ENCODE measurements around the gene TMED9. TPM values are rescaled to one million over a fixed set of nuclear protein-coding genes. Genes with fewer than 3 reads are reported as not detected.

Gene TMED9
- total RNA-seq, 3 donors from 2014 or later (not counting 1 experiment from before 2014, with no cell fraction given) = 91.2 to 114 (median 94.4) TPM

GRCh38 chr5:177588413-177588909, 3.5 kb upstream of the TMED9 start:
- no peak for ATAC-seq
- no peaks in the 10 kb centered on the region for H3K9me3 ChIP-seq (ENCODE audit: control insufficient read depth, insufficient read depth, low read length)
- H3K27ac ChIP-seq (ENCODE audit: low read length) = no peak overlapping the region
- H3K4me3 ChIP-seq (ENCODE audit: low read length) = no peak overlapping the region
- Mint-ChIP-seq H3K27ac (no peak overlapping the region), H3K27me3 (ENCODE audit: low read depth in 2 of 2) (peaks cover 13 to 25% of the 10 kb centered on the region in 2 donors), H3K4me1 (peaks cover 18 to 21% of the 10 kb centered on the region in 2 donors), H3K9me3 (no peaks in the 10 kb centered on the region), H3K4me3 (no peak overlapping the region), H3K36me3 (no peaks in the 10 kb centered on the region)
- peaks cover 15% of the 10 kb centered on the region for H3K4me1 ChIP-seq (ENCODE audit: control insufficient read depth, insufficient read depth, low read length)
- no peaks in the 10 kb centered on the region for H3K27me3 ChIP-seq (ENCODE audit: control insufficient read depth, insufficient read depth, low read length)
- WGBS (ENCODE audit: insufficient coverage) = 64% methylated on average over 11 of the region's 13 CpGs
- intact Hi-C loops (cut with micrococcal nuclease) = no loop called here
- no peak for DNase-seq
- TF ChIP-seq CTCF (IDR thresholded peaks at IDR 0.05) = no peak
- H3K36me3 ChIP-seq (ENCODE audit: control insufficient read depth, insufficient read depth, low read length) = peaks cover 2% of the 10 kb centered on the region

- no peaks in the 10 kb centered on the region for H3K27me3 ChIP-seq (ENCODE audit: control insufficient read depth, insufficient read depth, low read length)
- no peaks in the 10 kb centered on the region for H3K9me3 ChIP-seq (ENCODE audit: control insufficient read depth, insufficient read depth, low read length)
- intact Hi-C loops (cut with micrococcal nuclease) = no loop called here
- no peak overlapping the region for H3K27ac ChIP-seq (ENCODE audit: low read length)
- H3K27me3 Mint-ChIP-seq (ENCODE audit: low read depth in 2 of 2) = peaks cover 6 to 15% of the 10 kb centered on the region in 2 donors
- peaks cover 5% of the 10 kb centered on the region for H3K36me3 Mint-ChIP-seq
- TF ChIP-seq CTCF (IDR thresholded peaks at IDR 0.05) = no peak
- DNase-seq (no peak), ATAC-seq (no peak)
- no peak overlapping the region for H3K4me3 ChIP-seq (ENCODE audit: low read length)
- peaks cover 22% of the 10 kb centered on the region for H3K36me3 ChIP-seq (ENCODE audit: control insufficient read depth, insufficient read depth, low read length)
- H3K4me3 Mint-ChIP-seq = no peak overlapping the region
- WGBS (ENCODE audit: insufficient coverage) = 100% methylated on average over 1 of the region's 1 CpG
- peaks cover 19% of the 10 kb centered on the region for H3K4me1 ChIP-seq (ENCODE audit: control insufficient read depth, insufficient read depth, low read length)
- H3K4me1 Mint-ChIP-seq = peaks cover 24 to 27% of the 10 kb centered on the region in 2 donors
- no peak overlapping the region for H3K27ac Mint-ChIP-seq
- no peaks in the 10 kb centered on the region for H3K9me3 Mint-ChIP-seq
These were observed 1.6 kb upstream of the TMED9 start for GRCh38 chr5:177590406-177590805.

GRCh38 chr5:177591690-177592009, 353 bp upstream of the TMED9 start:
- WGBS (ENCODE audit: insufficient coverage) = 21% methylated on average over 8 of the region's 8 CpGs
- no peak overlapping the region for H3K27ac ChIP-seq (ENCODE audit: low read length)
- intact Hi-C loops (cut with micrococcal nuclease) = no loop called here
- DNase-seq (no peak), ATAC-seq (no peak)
- peak overlapping the region; percentile 17 for H3K4me3 ChIP-seq (ENCODE audit: low read length)
- peak overlapping the region; percentile 89 to 90 for H3K27ac Mint-ChIP-seq
- no peak for TF ChIP-seq CTCF (IDR thresholded peaks at IDR 0.05)
- no peaks in the 10 kb centered on the region for H3K27me3 ChIP-seq (ENCODE audit: control insufficient read depth, insufficient read depth, low read length)
- peak overlapping the region; percentile 99 for H3K4me3 Mint-ChIP-seq
- peaks cover 31% of the 10 kb centered on the region for H3K36me3 ChIP-seq (ENCODE audit: control insufficient read depth, insufficient read depth, low read length)
- peaks cover 19% of the 10 kb centered on the region for H3K4me1 ChIP-seq (ENCODE audit: control insufficient read depth, insufficient read depth, low read length)
- no peaks in the 10 kb centered on the region for H3K9me3 ChIP-seq (ENCODE audit: control insufficient read depth, insufficient read depth, low read length)
- H3K27me3 Mint-ChIP-seq (ENCODE audit: low read depth in 2 of 2) = peaks cover 6 to 11% of the 10 kb centered on the region in 2 donors
- no peaks in the 10 kb centered on the region for H3K9me3 Mint-ChIP-seq
- H3K4me1 Mint-ChIP-seq = peaks cover 24 to 31% of the 10 kb centered on the region in 2 donors
- H3K36me3 Mint-ChIP-seq = peaks cover 5% of the 10 kb centered on the region

GRCh38 chr5:177592905-177593304, 902 bp downstream of the TMED9 start:
- Histone ChIP-seq H3K36me3 (ENCODE audit: control insufficient read depth, insufficient read depth, low read length) (peaks cover 31% of the 10 kb centered on the region), H3K9me3 (ENCODE audit: control insufficient read depth, insufficient read depth, low read length) (no peaks in the 10 kb centered on the region), H3K27ac (ENCODE audit: low read length) (no peak overlapping the region), H3K4me1 (ENCODE audit: control insufficient read depth, insufficient read depth, low read length) (peaks cover 19% of the 10 kb centered on the region), H3K27me3 (ENCODE audit: control insufficient read depth, insufficient read depth, low read length) (no peaks in the 10 kb centered on the region), H3K4me3 (ENCODE audit: low read length) (peak overlapping the region; percentile 90)
- Mint-ChIP-seq H3K4me1 (peaks cover 24 to 31% of the 10 kb centered on the region in 2 donors), H3K9me3 (no peaks in the 10 kb centered on the region), H3K27me3 (ENCODE audit: low read depth in 2 of 2) (peaks cover 6 to 11% of the 10 kb centered on the region in 2 donors), H3K27ac (peak overlapping the region; percentile 89 to 90), H3K4me3 (peak overlapping the region; percentile 99), H3K36me3 (peaks cover 5% of the 10 kb centered on the region)
- 85% methylated on average over 13 of the region's 13 CpGs for WGBS (ENCODE audit: insufficient coverage)
- intact Hi-C loops (cut with micrococcal nuclease) = no loop called here
- DNase-seq (no peak), ATAC-seq (no peak)
- no peak for TF ChIP-seq CTCF (IDR thresholded peaks at IDR 0.05)
